Natural killer cell treated with Interleukin-12 subunit alpha and Interleukin-12 subunit beta and Interleukin-15 and Interleukin-18, amount 100 ng/mL, for 72 hours (primary cell): ENCODE measurements around the gene SLC35F3. TPM values are rescaled to one million over a fixed set of nuclear protein-coding genes. Genes with fewer than 3 reads are reported as not detected.
A peak's percentile ranks its signal among the peaks of the same experiment; 100 is the strongest.

Source experiments
- ATAC-seq, 2 donors: fragments of 150-1000 bp; cut with Tn5 transposase in 1 of 2; sonication (Bioruptor Pico), chemical (Tn5 transposase) in 1 of 2; 2 replicates each; pipeline ENCODE4 v1.10.0; 2021
- DNase-seq: peaks from one replicate; pipeline ENCODE4 v3.0.0; 2022; ENCODE audit warnings: low spot score
- H3K27ac Mint-ChIP-seq, 2 donors: 1 replicate in 1 of 2; 2 replicates in 1 of 2; pipeline ENCODE4 v1.8.0; 2022; ENCODE audit warnings: mixed read lengths in 2 of 2, mild to moderate bottlenecking in 1 of 2, moderate library complexity in 1 of 2
- H3K27me3 Mint-ChIP-seq, 2 donors: 1 replicate in 1 of 2; 2 replicates in 1 of 2; pipeline ENCODE4 v1.8.0; 2022; ENCODE audit warnings: mixed read lengths in 2 of 2
- H3K36me3 Mint-ChIP-seq: one replicate; pipeline ENCODE4 v1.8.0; 2022; ENCODE audit warnings: mixed read lengths
- H3K4me1 Mint-ChIP-seq, 2 donors: 1 replicate in 1 of 2; 2 replicates in 1 of 2; pipeline ENCODE4 v1.8.0; 2022; ENCODE audit warnings: low read depth in 2 of 2, mixed read lengths in 2 of 2, mild to moderate bottlenecking in 1 of 2
- H3K4me3 Mint-ChIP-seq: one replicate; pipeline ENCODE4 v1.8.0; 2022; ENCODE audit warnings: mixed read lengths
- H3K9me3 Mint-ChIP-seq: 2 replicates; pipeline ENCODE4 v1.8.0; 2022; ENCODE audit warnings: mixed read lengths
- total RNA-seq, 2 donors: library from RNA; stranded (reverse); gene quantifications; one replicate each; pipeline ENCODE4 v1.2.3, GENCODE V29; 2022

SLC35F3 gene
- total RNA-seq, 2 donors from 2014 or later = 0.14 to 0.56 TPM

DNA sequence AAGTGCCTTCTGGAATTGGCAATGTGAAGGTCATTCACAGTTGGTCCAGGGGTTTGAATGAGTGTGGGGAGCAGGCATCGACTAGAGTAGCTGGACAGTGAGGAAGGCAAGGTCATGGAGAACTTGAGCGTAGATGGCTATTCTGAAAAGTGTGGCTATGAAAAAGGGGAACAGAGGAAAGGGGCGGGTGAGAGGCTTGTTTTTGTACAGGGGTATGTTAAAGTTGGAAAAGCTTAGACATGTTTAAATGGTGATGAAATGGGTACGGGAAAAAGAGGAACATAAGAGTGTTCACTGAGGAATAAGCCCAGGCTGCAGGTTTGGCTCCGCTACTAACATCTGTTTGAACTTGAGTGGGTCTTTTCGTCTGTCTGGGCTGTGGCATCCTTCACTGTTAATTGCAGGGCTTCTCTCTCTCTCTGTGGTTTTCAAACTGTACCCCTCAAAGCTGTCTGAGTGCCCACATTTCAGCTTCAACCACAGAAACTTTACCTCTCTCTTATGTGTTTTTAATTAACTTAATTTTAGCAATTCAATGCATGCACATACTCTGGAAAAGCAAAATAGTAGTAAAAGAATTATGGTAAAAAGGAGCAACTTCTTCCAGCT lies 398.0 kb downstream of the SLC35F3 start:
- no peaks in the 10 kb centered on the region for H3K4me1 Mint-ChIP-seq
- no peak for ATAC-seq
- no peak overlapping the region for H3K4me3 Mint-ChIP-seq
- H3K27ac Mint-ChIP-seq = no peak overlapping the region
- H3K9me3 Mint-ChIP-seq = no peaks in the 10 kb centered on the region
- peaks cover 10 to 14% of the 10 kb centered on the region in 2 donors for H3K27me3 Mint-ChIP-seq
- no peak for DNase-seq
- no peaks in the 10 kb centered on the region for H3K36me3 Mint-ChIP-seq

DNA sequence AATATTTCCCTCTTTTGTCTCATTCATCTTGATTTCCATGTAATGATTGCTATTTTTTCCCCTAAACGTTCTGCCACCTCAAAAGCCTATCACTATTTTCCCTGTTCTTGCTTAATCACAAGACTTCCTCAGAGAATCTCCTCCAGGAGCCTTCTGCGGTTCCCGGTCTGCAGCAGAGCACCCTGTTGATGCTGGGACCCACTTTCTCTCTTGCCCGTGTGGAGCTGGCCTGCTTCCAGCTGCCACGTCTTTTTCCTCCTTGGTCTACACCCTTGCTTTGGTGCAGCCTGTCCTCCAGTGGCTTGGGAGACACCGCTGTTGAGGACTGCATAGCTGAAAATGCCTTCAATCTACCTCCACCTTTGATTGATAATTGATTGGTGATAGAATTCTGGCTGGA lies 398.8 kb downstream of the SLC35F3 start:
- no peak overlapping the region for H3K27ac Mint-ChIP-seq
- DNase-seq = no peak
- no peak overlapping the region for H3K4me3 Mint-ChIP-seq
- H3K36me3 Mint-ChIP-seq = no peaks in the 10 kb centered on the region
- ATAC-seq = no peak
- no peaks in the 10 kb centered on the region for H3K4me1 Mint-ChIP-seq
- H3K27me3 Mint-ChIP-seq = peaks cover 6 to 10% of the 10 kb centered on the region in 2 donors
- H3K9me3 Mint-ChIP-seq = no peaks in the 10 kb centered on the region

DNA sequence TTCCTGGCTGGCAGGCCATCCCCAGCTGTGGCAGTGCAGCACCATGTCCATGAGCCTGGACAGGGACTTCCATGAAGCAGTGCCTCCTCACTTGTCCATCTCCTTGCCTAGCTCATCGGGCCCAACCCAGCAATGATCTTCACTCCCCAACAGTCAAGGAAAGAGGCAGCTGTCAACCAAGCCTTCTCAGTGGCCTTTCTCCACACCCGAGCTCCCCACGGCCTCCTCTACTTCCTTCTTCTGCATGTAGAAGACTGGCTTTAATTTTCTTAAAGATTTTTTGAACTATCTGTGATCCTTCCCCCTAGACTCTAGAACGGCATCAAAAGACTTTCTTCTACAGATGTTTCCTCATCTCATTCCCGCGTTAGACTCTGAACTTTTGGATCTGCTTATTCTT lies 403.2 kb downstream of the SLC35F3 start:
- no peaks in the 10 kb centered on the region for H3K36me3 Mint-ChIP-seq
- no peak for ATAC-seq
- no peaks in the 10 kb centered on the region for H3K9me3 Mint-ChIP-seq
- peaks cover 6 to 9% of the 10 kb centered on the region in 2 donors for H3K27me3 Mint-ChIP-seq
- no peak for DNase-seq
- H3K27ac Mint-ChIP-seq = no peak overlapping the region
- H3K4me3 Mint-ChIP-seq = no peak overlapping the region
- H3K4me1 Mint-ChIP-seq = peaks cover 3 to 8% of the 10 kb centered on the region in 2 donors

DNA sequence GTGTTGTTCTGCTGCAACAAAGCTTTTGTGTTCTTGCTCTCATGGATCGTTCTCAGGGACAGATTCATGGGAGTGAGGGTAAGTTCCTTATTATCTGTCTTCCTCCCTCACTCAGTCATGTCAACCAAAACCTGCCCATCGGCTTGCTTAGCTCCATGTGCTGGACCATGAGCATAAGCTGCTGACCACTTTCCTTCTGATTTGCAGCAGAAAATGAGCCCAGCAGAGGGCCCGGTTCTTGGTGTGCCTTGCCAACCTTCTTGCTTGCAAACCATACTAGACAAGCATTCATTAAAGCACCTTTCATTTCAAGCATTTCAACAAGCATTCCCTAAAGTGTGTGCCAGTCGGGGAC lies 404.7 kb downstream of the SLC35F3 start:
- ATAC-seq (no peak), DNase-seq (no peak)
- peaks cover 6% of the 10 kb centered on the region in 2 donors for H3K27me3 Mint-ChIP-seq
- H3K9me3 Mint-ChIP-seq = no peaks in the 10 kb centered on the region
- H3K4me3 Mint-ChIP-seq = no peak overlapping the region
- no peaks in the 10 kb centered on the region for H3K36me3 Mint-ChIP-seq
- H3K27ac Mint-ChIP-seq = no peak overlapping the region
- H3K4me1 Mint-ChIP-seq = peaks cover 7 to 8% of the 10 kb centered on the region in 2 donors

DNA sequence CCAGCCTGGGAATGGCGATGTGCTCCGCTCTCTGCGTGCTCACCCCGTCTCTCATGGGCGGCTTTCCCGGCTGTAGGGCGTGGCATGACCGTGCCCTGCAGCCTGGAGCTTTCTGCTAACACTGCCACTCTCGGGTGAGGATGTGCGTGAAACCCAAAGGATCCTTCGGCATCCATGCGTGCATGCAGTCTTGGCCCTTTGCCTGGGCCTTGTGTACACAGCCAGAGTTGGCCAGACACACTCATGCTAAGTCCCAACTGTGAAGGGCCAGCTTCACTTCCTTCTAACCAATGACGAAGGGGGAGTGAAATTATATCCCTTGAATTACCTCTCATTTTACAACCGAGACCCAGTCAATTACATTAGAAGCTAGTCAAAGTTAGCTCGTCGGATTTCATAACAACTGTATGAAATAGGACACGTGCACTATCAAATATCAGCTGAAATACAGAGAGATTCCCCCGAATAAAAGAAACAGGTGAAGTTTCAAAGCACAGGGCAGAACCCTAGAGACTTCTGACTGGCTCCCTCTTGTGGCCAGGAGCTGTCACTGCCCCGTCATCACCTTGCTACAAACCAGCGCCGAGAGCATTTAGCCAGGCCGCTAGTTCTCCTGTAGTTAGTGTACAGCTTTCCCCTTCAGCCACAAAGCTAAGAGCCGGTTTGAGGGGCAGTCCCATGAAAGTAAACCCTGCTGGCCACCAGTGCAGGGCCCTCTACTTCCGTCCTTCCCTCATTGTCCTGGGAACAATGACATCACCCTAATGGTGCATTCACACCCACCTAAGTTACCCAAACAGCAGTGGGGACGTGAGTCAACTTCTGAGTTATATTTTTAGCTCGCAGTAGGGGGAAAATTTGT lies 405.4 kb downstream of the SLC35F3 start:
- peak; percentile 80 to 82 for ATAC-seq
- no peak overlapping the region for H3K27ac Mint-ChIP-seq
- H3K27me3 Mint-ChIP-seq = peaks cover 4 to 6% of the 10 kb centered on the region in 2 donors
- H3K9me3 Mint-ChIP-seq = no peaks in the 10 kb centered on the region
- no peaks in the 10 kb centered on the region for H3K36me3 Mint-ChIP-seq
- H3K4me1 Mint-ChIP-seq = peaks cover 9 to 11% of the 10 kb centered on the region in 2 donors
- no peak overlapping the region for H3K4me3 Mint-ChIP-seq
- DNase-seq = peak; percentile 76

DNA sequence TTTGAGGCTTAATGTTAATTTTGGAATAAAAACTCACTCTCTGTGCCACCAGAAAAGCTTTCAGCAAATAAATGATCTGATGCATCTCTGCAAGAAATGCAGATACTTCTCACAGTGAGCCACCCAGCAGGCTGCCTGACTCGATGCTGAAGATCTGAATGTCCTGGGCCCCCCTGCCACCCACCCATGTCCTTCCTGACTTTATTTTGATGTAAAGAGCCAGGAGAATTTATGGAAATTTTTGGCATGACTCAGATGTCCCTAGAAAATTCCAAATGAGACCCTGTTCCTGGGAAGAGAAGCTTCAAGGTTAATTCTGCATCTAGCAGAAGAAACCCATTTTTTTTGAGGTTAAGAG lies 406.0 kb downstream of the SLC35F3 start:
- no peaks in the 10 kb centered on the region for H3K36me3 Mint-ChIP-seq
- H3K27me3 Mint-ChIP-seq = peaks cover 4 to 6% of the 10 kb centered on the region in 2 donors
- H3K4me1 Mint-ChIP-seq = peaks cover 15 to 17% of the 10 kb centered on the region in 2 donors
- no peak overlapping the region for H3K27ac Mint-ChIP-seq
- no peaks in the 10 kb centered on the region for H3K9me3 Mint-ChIP-seq
- no peak overlapping the region for H3K4me3 Mint-ChIP-seq
- DNase-seq (no peak), ATAC-seq (no peak)

DNA sequence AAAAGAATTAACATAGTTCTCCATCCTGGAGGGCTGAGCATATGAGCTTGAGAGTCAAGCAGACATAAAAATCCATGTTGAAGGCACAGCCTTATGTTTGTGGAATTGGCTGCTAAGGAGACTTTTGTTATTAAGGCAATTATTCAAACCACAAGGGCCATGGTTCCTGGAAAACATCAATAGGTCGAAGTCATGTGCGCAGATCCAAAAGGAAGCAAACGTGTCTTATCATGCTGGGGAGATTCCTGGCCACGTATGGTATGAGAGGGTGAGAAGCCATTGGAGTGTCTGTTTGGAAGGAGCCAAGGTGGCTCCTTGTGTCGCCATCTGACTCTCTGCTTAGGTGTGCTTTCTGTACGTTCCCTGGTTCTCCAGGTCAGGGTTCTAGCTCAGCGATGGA lies 406.9 kb downstream of the SLC35F3 start:
- Mint-ChIP-seq H3K27me3 (peaks cover 6% of the 10 kb centered on the region in 2 donors), H3K36me3 (no peaks in the 10 kb centered on the region), H3K27ac (no peak overlapping the region), H3K4me1 (peaks cover 20 to 26% of the 10 kb centered on the region in 2 donors), H3K9me3 (no peaks in the 10 kb centered on the region), H3K4me3 (no peak overlapping the region)
- DNase-seq = no peak
- ATAC-seq = no peak

DNA sequence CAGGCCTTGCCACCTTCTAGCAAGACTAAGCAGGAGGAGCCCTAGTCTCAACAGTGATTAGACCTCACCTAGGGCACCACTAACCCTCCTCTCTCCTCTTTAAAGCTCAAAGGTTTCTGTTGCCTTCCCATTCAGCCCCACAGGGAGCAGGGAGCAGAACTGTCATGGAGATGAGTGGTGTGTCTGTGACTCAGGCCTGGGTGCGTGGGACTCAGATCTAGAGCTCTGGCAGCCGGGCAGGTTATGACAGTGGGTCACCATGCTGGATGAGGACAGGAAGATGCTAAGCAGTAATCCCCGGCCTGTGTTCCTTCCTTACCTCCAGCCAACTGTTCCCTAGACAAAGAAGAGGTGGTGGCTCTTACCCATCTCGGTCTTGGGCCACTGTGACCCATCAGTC lies 408.7 kb downstream of the SLC35F3 start:
- Mint-ChIP-seq H3K9me3 (no peaks in the 10 kb centered on the region), H3K27me3 (peaks cover 0 to 9% of the 10 kb centered on the region in 2 donors), H3K27ac (no peak overlapping the region), H3K4me1 (peaks cover 27 to 33% of the 10 kb centered on the region in 2 donors), H3K4me3 (no peak overlapping the region), H3K36me3 (no peaks in the 10 kb centered on the region)
- ATAC-seq = no peak
- peak; percentile 42 for DNase-seq

DNA sequence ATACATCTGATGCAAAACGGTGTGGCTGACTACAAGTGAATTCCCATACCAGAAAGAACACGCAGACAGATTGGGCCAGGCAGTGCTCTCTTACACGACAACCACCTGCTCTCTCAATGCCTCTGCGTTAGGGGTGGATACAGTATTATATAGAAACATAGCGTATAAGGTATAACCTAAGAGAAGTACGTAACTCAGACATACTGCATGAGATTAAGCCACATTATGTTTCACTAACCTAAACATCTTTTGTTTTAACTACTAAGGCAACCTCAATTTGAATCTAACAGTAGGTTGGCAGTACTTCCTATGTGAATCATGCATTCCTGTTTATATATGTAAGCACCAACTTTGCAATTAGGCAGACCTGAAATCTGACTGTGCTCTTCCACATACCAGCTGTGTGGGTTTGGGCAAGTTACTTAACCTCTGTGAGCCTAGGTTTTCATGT lies 410.6 kb downstream of the SLC35F3 start:
- Mint-ChIP-seq H3K36me3 (no peaks in the 10 kb centered on the region), H3K4me1 (peaks cover 24 to 28% of the 10 kb centered on the region in 2 donors), H3K9me3 (no peaks in the 10 kb centered on the region), H3K4me3 (peak overlapping the region; percentile 78), H3K27me3 (peaks cover 0 to 10% of the 10 kb centered on the region in 2 donors), H3K27ac (peak overlapping the region; percentile 59 to 70)
- ATAC-seq (peak; percentile 85 to 91), DNase-seq (no peak)

DNA sequence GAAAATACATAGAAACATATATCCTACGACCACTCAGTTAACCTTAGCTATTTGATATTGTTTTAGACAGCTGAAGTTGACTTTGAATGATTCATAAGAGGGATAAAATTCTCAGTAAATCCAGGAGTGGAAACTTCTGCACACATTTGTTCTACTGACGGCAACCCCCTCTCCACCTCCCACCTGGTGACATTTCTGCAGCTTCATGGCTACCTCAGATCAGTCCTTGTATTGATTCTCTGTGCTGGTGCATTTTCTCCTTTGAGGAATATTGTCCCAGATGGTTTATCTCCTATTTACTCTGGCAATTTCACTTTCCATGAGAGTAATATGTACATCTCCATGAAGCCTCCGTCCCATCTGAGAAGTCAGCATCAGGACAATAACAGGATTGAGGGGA lies 411.1 kb downstream of the SLC35F3 start:
- DNase-seq = no peak
- H3K27me3 Mint-ChIP-seq = peaks cover 0 to 12% of the 10 kb centered on the region in 2 donors
- H3K4me1 Mint-ChIP-seq = peaks cover 24 to 25% of the 10 kb centered on the region in 2 donors
- peak overlapping the region; percentile 78 for H3K4me3 Mint-ChIP-seq
- no peaks in the 10 kb centered on the region for H3K36me3 Mint-ChIP-seq
- no peaks in the 10 kb centered on the region for H3K9me3 Mint-ChIP-seq
- peak overlapping the region; percentile 59 to 70 for H3K27ac Mint-ChIP-seq
- ATAC-seq = no peak

DNA sequence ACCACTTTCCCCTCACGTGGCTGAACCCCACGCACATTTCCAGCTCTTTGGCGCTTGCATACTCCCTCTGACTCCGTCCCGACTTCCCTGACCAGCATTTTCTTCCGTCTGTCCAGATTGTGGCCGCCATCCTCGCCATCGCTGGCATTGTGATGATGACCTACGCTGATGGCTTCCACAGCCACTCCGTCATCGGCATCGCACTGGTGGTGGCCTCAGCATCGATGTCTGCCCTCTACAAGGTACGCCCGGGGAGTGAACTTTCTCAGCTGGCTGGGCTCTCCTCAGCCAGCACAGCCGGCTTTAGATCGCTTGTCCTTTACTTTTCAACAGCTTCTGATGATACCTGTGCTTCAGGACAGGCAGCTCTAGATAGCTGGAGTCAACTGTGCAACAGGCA lies 412.0 kb downstream of the SLC35F3 start:
- no peak overlapping the region for H3K4me3 Mint-ChIP-seq
- H3K9me3 Mint-ChIP-seq = no peaks in the 10 kb centered on the region

DNA sequence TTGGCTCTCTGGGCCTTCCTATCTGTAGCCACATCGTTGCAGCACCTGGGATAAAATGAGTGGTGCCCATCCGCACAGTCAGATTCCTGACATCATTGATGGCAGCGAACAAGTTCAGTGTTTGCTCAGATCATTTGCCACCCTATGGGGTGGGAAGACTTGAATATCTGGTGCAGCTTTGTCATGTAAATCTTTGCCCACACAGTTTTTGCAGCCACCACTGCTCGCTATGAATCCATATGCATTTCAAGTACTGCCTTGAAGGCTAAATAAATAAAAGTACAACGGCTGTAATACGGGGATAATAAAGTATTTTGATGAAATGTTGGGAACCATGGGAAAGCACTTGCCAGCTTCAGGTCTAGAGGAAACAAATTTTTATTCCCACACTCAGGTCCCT lies 412.5 kb downstream of the SLC35F3 start:
- Mint-ChIP-seq H3K9me3 (no peaks in the 10 kb centered on the region), H3K36me3 (no peaks in the 10 kb centered on the region), H3K4me3 (no peak overlapping the region), H3K27ac (peak overlapping the region in 1 of 2 donors; percentile 46), H3K4me1 (peaks cover 25 to 28% of the 10 kb centered on the region in 2 donors), H3K27me3 (peaks cover 8 to 14% of the 10 kb centered on the region in 2 donors)
- DNase-seq (no peak), ATAC-seq (no peak)

More for the DNA sequence above, 412.0 kb downstream of the SLC35F3 start:
- ATAC-seq = no peak
- Mint-ChIP-seq H3K27ac (peak overlapping the region in 1 of 2 donors; percentile 46), H3K36me3 (no peaks in the 10 kb centered on the region), H3K27me3 (peaks cover 5 to 15% of the 10 kb centered on the region in 2 donors), H3K4me1 (peaks cover 25 to 27% of the 10 kb centered on the region in 2 donors)
- DNase-seq = peak; percentile 59

DNA sequence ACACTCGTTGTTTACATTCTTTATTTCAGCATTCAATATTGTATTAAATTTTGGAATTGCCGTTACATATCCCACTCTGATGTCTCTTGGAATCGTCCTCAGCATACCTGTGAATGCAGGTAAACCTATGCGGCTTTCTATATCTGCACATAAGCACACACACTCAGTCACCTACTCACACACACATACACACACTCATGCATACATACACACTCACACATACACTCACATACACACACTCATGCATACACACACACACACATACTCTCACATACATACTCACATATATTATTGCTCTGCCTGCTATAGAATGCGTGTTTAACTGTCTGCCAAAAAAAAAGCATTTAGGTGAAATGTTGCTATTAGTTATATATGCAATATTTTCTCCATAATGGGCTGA lies 415.6 kb downstream of the SLC35F3 start:
- DNase-seq (no peak), ATAC-seq (no peak)
- H3K27ac Mint-ChIP-seq = no peak overlapping the region
- no peaks in the 10 kb centered on the region for H3K36me3 Mint-ChIP-seq
- H3K4me1 Mint-ChIP-seq = peaks cover 24 to 25% of the 10 kb centered on the region in 2 donors
- H3K4me3 Mint-ChIP-seq = no peak overlapping the region
- no peaks in the 10 kb centered on the region for H3K9me3 Mint-ChIP-seq
- peaks cover 25 to 33% of the 10 kb centered on the region in 2 donors for H3K27me3 Mint-ChIP-seq

DNA sequence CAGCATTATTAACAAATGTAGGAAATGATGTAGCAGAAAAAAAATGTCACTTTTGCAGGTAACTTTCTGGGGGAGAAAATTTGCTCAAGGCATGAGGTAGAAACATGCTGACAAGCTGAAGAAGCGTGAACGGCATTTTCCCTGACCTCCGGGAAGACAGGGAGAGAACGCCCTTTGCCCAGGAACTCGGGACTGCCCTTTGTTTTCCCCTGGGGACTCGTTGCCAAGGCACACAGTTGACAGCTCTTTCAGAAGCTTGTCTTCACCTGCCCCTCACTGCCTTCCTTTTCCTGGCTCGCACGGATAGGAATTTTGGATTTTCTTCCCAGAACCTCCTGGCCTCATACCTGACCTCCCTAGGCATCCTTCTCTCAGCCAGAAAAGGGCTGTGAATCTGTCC lies 416.1 kb downstream of the SLC35F3 start:
- H3K27me3 Mint-ChIP-seq = peaks cover 25 to 38% of the 10 kb centered on the region in 2 donors
- peaks cover 20 to 22% of the 10 kb centered on the region in 2 donors for H3K4me1 Mint-ChIP-seq
- ATAC-seq (no peak), DNase-seq (no peak)
- H3K36me3 Mint-ChIP-seq = no peaks in the 10 kb centered on the region
- H3K27ac Mint-ChIP-seq = no peak overlapping the region
- no peak overlapping the region for H3K4me3 Mint-ChIP-seq
- H3K9me3 Mint-ChIP-seq = no peaks in the 10 kb centered on the region
